ENCODE data around the gene IPCEF1. TPM values are rescaled to one million over a fixed set of nuclear protein-coding genes. Genes with fewer than 3 reads are reported as not detected.

Gene IPCEF1
- total and polyA plus RNA-seq, 2 of the 4 experiments (the other 2 are of a cell fraction), result under 0.01 to 0.03 TPM

- Histone ChIP-seq H4K20me1 (ENCODE audit: insufficient read depth, low read length) (no peaks in the 10 kb centered on the region), H2BK15ac (ENCODE audit: low read depth, low read length) (no peak overlapping the region), H4K5ac (ENCODE audit: low read depth, low read length) (no peak overlapping the region), H3K9me3 (ENCODE audit: control insufficient read depth, insufficient read depth, low read length) (no peaks in the 10 kb centered on the region), H3K27me3 (ENCODE audit: control insufficient read depth, insufficient read depth, low read length) (no peaks in the 10 kb centered on the region), H3K4me3 (ENCODE audit: insufficient read depth, low read depth, low read length) (no peak overlapping the region), H3K14ac (replicated peaks; ENCODE audit: low read depth, low read length) (no peak overlapping the region), H3K56ac (ENCODE audit: extremely low read depth, insufficient read depth, low read length) (no peak overlapping the region), H2BK20ac (ENCODE audit: low read depth, low read length) (no peak overlapping the region), H3K4me1 (ENCODE audit: control insufficient read depth, insufficient read depth, low read length) (peaks cover 2% of the 10 kb centered on the region), H4K8ac (ENCODE audit: low read depth in 2 of 2, low read length in 2 of 2) (no peak overlapping the region), H2BK120ac (ENCODE audit: low read depth, low read length) (no peak overlapping the region), H2AK5ac (ENCODE audit: low read depth, low read length) (no peak overlapping the region), H3K79me1 (ENCODE audit: low read depth in 1 of 2, low read length in 2 of 2) (no peaks in the 10 kb centered on the region), H2AK9ac (replicated peaks; ENCODE audit: low read depth, low read length, poor library complexity) (no peak overlapping the region), H3K23ac (ENCODE audit: low read depth, low read length) (no peak overlapping the region), H3K27ac (ENCODE audit: insufficient read depth, low read length) (no peak overlapping the region), H2AFZ (replicated peaks; ENCODE audit: low read length, poor library complexity) (no peak overlapping the region), H3K4me2 (ENCODE audit: low read depth, low read length) (no peak overlapping the region), H3K4ac (ENCODE audit: low read depth, low read length) (no peak overlapping the region), H3K9ac (ENCODE audit: low read depth, low read length) (no peak overlapping the region), H2BK5ac (ENCODE audit: low read depth, low read length, poor library complexity, severe bottlenecking) (no peak overlapping the region), H3K18ac (ENCODE audit: low read depth, low read length) (no peak overlapping the region), H3K9me1 (ENCODE audit: insufficient read depth, low read length) (no peaks in the 10 kb centered on the region), H4K91ac (ENCODE audit: insufficient read depth, low read depth, low read length) (no peak overlapping the region), H3K36me3 (ENCODE audit: control insufficient read depth, insufficient read depth, low read length) (no peaks in the 10 kb centered on the region)
- DNase-seq (no peak), ATAC-seq (ENCODE audit: low read depth) (no peak)
- no CpG with 5 or more reads among the region's 5 CpGs for WGBS, 2 experiments (ENCODE audit: extremely low coverage in 2 of 2, insufficient read length in 1 of 2)
- intact Hi-C loops (cut with micrococcal nuclease), result no loop called here
- TF ChIP-seq CTCF (conservative IDR thresholded peaks at IDR 0.05; ENCODE audit: low read depth, low read length) (no peak), BHLHE40 (IDR thresholded peaks at IDR 0.05; ENCODE audit: low read depth, low read length) (no peak), FOS (IDR thresholded peaks at IDR 0.05; ENCODE audit: low read depth, low read length) (no peak)
- dilution Hi-C loops (cut with HindIII; ENCODE audit: low sequenced_read_pairs, unreplicated experiment), result loop anchor here (25.0 kb wide), 1 partner anchor 199 kb away; no protein-coding TSS in a partner anchor
- in situ Hi-C loops (cut with MboI; ENCODE audit: low sequenced_read_pairs), result no loop called here
- no TSS peak for BruUV-seq (replicated peaks)
- ChIA-PET POLR2A (ENCODE audit: unreplicated experiment) (no interaction called here), CTCF (no interaction called here)
These were observed 4.9 kb upstream of the IPCEF1 start for GRCh38 chr6:154361476-154361875.
